ENCODE data around the gene ACBD6. TPM values are rescaled to one million over a fixed set of nuclear protein-coding genes. Genes with fewer than 3 reads are reported as not detected.

Gene ACBD6
- total RNA-seq, 1 donor from 2014 or later: 49.1 TPM

DNA sequence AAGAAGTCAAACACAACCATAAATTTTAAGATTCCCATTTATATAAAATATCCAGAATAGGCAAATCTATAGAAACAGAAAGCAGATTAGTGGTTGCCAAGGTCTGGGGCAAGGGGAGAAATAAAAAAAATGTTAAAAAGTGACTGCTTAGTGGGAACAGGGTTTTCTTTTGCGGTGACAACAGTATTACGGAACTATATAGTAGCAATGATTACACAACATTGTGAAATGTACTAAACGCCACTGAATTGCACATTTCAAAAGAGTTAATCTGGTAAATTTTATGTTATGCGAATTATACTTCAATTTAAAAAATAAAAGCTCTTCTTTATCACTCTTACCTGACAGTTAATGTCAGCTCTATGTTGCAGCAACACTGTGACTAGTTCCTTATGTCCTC lies 105.2 kb downstream of the ACBD6 start:
- peaks cover 41% of the 10 kb centered on the region for H3K36me3 Mint-ChIP-seq
- no peaks in the 10 kb centered on the region for H3K9me3 Mint-ChIP-seq
- no peaks in the 10 kb centered on the region for H3K27me3 Mint-ChIP-seq
- H3K27ac Mint-ChIP-seq: no peak overlapping the region
- no peak for DNase-seq (ENCODE audit: extremely low spot score, unreplicated experiment)
- no peaks in the 10 kb centered on the region for H3K4me1 Mint-ChIP-seq (ENCODE audit: unreplicated experiment)
- no peak for TF ChIP-seq CTCF (conservative IDR thresholded peaks at IDR 0.05)
- no peak overlapping the region for H3K4me3 Mint-ChIP-seq

DNA sequence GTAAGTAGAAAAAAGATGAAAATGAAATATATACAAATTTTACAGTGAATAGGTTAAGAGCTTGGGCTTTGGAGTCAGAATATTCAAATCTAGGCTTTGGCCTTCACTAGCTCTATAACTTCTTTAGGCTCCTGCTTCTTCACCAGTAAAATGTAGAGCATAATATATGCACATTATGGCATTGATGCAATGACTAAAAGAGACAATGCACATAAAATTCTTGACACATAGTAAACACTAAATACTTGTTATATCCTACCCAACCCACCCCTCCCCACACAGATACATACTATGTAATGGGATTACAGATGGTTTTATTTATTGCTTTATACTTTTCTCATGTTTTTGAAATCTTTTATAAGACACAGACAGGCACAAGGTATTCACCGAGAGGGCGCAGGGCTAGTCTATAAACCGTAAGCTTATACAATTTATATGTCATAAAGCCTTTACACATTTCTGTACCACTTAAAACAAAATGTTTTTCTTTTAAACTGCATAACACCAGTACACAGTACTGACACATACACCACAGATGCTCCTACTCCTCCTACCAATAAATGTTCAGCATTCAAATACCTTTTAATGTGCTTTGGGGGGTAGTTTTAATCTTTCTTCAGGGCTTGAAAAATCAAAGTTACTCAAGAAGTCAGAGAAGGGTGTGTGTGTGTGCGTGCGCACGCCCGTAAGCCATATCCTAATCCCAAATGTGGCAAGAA lies 109.8 kb downstream of the ACBD6 start:
- H3K4me3 Mint-ChIP-seq: no peak overlapping the region
- H3K27me3 Mint-ChIP-seq: no peaks in the 10 kb centered on the region
- DNase-seq (ENCODE audit: extremely low spot score, unreplicated experiment): no peak
- no peak for TF ChIP-seq CTCF (conservative IDR thresholded peaks at IDR 0.05)
- peaks cover 6% of the 10 kb centered on the region for H3K9me3 Mint-ChIP-seq
- no peaks in the 10 kb centered on the region for H3K4me1 Mint-ChIP-seq (ENCODE audit: unreplicated experiment)
- no peak overlapping the region for H3K27ac Mint-ChIP-seq
- peaks cover 47% of the 10 kb centered on the region for H3K36me3 Mint-ChIP-seq

DNA sequence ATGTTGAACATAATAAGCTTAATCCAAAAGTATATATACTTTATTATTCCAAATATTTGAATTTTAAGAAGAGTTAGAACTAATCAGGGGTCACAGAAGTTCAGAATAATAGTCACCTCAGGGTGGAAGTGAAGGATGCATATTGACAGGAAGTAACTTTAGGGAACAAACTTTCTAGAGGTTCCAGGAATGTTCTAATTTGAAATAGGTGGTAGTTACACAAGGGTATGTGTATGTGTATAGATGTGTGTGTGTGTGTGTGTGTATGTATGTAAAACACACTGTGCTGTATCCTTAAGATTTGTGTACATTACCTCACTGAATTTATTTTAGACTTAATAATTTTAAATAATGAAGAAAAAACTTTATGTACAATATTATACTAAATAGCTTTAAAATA lies 110.4 kb downstream of the ACBD6 start:
- no peak for TF ChIP-seq CTCF (conservative IDR thresholded peaks at IDR 0.05)
- no peak for DNase-seq (ENCODE audit: extremely low spot score, unreplicated experiment)
- Mint-ChIP-seq H3K36me3 (peaks cover 44% of the 10 kb centered on the region), H3K9me3 (peaks cover 7% of the 10 kb centered on the region), H3K27ac (no peak overlapping the region), H3K4me1 (ENCODE audit: unreplicated experiment) (no peaks in the 10 kb centered on the region), H3K27me3 (no peaks in the 10 kb centered on the region), H3K4me3 (no peak overlapping the region)

DNA sequence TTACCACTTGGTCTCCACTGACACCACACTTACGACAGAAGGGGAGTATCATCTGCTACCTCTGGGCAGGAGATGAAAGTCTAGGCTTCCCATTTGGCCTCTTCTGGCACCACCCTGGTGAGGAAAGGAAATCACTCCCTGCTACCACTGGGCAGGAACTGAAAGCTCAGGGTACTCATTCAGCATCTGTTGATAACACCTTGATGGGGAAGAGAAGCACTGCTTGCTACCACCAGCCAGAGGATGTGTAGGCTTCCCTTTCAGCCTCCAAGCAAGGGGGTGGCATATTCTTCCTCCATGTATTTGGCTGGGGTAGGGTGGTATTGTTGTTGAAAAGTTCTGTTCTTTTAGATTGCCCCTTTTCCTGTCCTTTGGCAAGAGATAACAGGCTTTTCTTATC lies 115.0 kb downstream of the ACBD6 start:
- no peaks in the 10 kb centered on the region for H3K27me3 Mint-ChIP-seq
- no peak overlapping the region for H3K4me3 Mint-ChIP-seq
- no peak for DNase-seq (ENCODE audit: extremely low spot score, unreplicated experiment)
- peaks cover 30% of the 10 kb centered on the region for H3K9me3 Mint-ChIP-seq
- H3K27ac Mint-ChIP-seq: no peak overlapping the region
- H3K4me1 Mint-ChIP-seq (ENCODE audit: unreplicated experiment): no peaks in the 10 kb centered on the region
- peaks cover 32% of the 10 kb centered on the region for H3K36me3 Mint-ChIP-seq
- no peak for TF ChIP-seq CTCF (conservative IDR thresholded peaks at IDR 0.05)

GRCh38 chr1:180386745-180387367 lies 115.5 kb downstream of the ACBD6 start:
- no peak overlapping the region for H3K27ac Mint-ChIP-seq
- DNase-seq (ENCODE audit: extremely low spot score, unreplicated experiment): no peak
- H3K4me3 Mint-ChIP-seq: no peak overlapping the region
- no peak for TF ChIP-seq CTCF (conservative IDR thresholded peaks at IDR 0.05)
- H3K27me3 Mint-ChIP-seq: no peaks in the 10 kb centered on the region
- no peaks in the 10 kb centered on the region for H3K4me1 Mint-ChIP-seq (ENCODE audit: unreplicated experiment)
- peaks cover 32% of the 10 kb centered on the region for H3K36me3 Mint-ChIP-seq
- peaks cover 30% of the 10 kb centered on the region for H3K9me3 Mint-ChIP-seq

Measured in type B pancreatic cell (in vitro differentiated cells).